ENCODE measurements around the gene TMEM186.
"Not testable (repeated sequence)": the region's sequence is repeated elsewhere in the genome, so short reads cannot be mapped to it uniquely, and the experiment has no call there.

TMEM186 gene

DNA sequence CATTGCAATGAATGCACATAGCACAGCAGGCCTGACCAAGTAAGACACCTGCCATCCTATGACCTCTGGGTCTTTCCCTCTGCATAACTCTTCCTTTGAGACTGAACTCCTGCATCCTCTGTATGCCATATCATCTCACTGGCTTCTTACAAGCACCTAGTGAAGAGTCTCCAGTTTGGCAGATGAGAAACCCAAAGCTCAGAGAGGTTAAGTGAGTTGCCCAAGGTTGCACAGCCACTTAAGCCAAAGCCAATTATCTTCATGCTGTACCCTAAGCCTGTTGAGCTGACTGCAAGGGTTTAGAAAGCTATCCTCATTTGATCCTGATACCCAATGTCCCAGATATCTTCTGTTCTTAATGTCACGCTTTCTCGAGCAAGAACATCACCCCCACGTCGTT is 35.2 kb downstream of the TMEM186 start:
- Histone ChIP-seq H3K27ac (ENCODE audit: low read depth, low read length) (no peak overlapping the region), H3K9me3 (ENCODE audit: control insufficient read depth in 1 of 2, low read length in 2 of 2) (no peaks in the 10 kb centered on the region), H3K9ac (ENCODE audit: low read depth in 1 of 2, low read length in 2 of 2) (no peak overlapping the region), H3K36me3 (ENCODE audit: control insufficient read depth in 1 of 2, insufficient read depth in 2 of 2, low read length in 2 of 2) (peaks cover 13 to 22% of the 10 kb centered on the region in 2 donors), H3K4me1 (ENCODE audit: control insufficient read depth in 1 of 2, insufficient read depth in 2 of 2, low read length in 2 of 2) (no peaks in the 10 kb centered on the region), H3K27me3 (ENCODE audit: control insufficient read depth in 1 of 2, insufficient read depth in 2 of 2, low read length in 2 of 2) (no peaks in the 10 kb centered on the region), H3K4me3 (ENCODE audit: low read depth in 1 of 2, low read length in 2 of 2) (no peak overlapping the region)

DNA sequence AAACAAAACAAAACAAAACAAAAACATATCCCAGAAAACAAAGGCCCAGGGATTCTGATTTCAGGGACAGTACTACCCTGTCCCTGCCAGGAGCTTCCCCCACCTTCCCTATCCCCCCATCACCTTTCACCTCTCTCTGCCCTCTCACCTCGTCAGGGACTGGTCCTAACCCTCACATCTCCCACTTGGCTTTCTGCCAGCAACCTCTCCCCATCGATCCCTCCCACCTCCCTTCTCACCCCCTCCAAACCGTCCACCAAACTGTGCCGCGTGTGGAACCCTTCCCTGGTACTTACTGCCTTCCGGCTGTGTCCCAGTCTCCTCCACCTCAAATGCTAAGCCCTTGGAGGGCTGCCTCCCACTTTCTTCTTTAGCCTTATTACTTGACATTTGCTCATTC is 36.4 kb downstream of the TMEM186 start:
- Histone ChIP-seq H3K27me3 (ENCODE audit: control insufficient read depth in 1 of 2, insufficient read depth in 2 of 2, low read length in 2 of 2) (no peaks in the 10 kb centered on the region), H3K4me1 (ENCODE audit: control insufficient read depth in 1 of 2, insufficient read depth in 2 of 2, low read length in 2 of 2) (no peaks in the 10 kb centered on the region), H3K9me3 (ENCODE audit: control insufficient read depth in 1 of 2, low read length in 2 of 2) (no peaks in the 10 kb centered on the region), H3K4me3 (ENCODE audit: low read depth in 1 of 2, low read length in 2 of 2) (no peak overlapping the region), H3K36me3 (ENCODE audit: control insufficient read depth in 1 of 2, insufficient read depth in 2 of 2, low read length in 2 of 2) (peaks cover 19 to 20% of the 10 kb centered on the region in 2 donors), H3K9ac (ENCODE audit: low read depth in 1 of 2, low read length in 2 of 2) (no peak overlapping the region), H3K27ac (ENCODE audit: low read depth, low read length) (no peak overlapping the region)

DNA sequence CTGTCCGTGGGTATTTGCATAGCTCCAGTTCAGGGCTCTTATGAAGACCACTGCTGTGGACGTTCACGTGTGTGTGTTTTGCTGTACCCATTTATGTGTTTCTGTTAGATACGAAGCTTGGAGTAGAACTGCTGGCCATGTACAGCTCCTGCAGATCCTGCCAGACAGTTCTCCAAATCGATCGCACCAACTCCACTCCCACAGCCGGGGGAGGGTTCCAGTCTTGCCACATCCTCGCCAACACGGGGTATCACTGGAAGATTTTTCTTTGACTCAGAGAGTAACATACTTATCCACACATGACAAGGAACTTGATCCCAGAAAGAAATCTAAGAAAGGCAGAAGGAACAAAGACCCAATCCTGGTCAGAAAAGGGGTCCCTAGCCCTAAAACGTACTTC is 37.4 kb downstream of the TMEM186 start:
- Histone ChIP-seq H3K27me3 (ENCODE audit: control insufficient read depth in 1 of 2, insufficient read depth in 2 of 2, low read length in 2 of 2) (no peaks in the 10 kb centered on the region), H3K36me3 (ENCODE audit: control insufficient read depth in 1 of 2, insufficient read depth in 2 of 2, low read length in 2 of 2) (peaks cover 16 to 19% of the 10 kb centered on the region in 2 donors), H3K4me3 (ENCODE audit: low read depth in 1 of 2, low read length in 2 of 2) (no peak overlapping the region), H3K9me3 (ENCODE audit: control insufficient read depth in 1 of 2, low read length in 2 of 2) (no peaks in the 10 kb centered on the region), H3K27ac (ENCODE audit: low read depth, low read length) (no peak overlapping the region), H3K9ac (ENCODE audit: low read depth in 1 of 2, low read length in 2 of 2) (no peak overlapping the region), H3K4me1 (ENCODE audit: control insufficient read depth in 1 of 2, insufficient read depth in 2 of 2, low read length in 2 of 2) (no peaks in the 10 kb centered on the region)

DNA sequence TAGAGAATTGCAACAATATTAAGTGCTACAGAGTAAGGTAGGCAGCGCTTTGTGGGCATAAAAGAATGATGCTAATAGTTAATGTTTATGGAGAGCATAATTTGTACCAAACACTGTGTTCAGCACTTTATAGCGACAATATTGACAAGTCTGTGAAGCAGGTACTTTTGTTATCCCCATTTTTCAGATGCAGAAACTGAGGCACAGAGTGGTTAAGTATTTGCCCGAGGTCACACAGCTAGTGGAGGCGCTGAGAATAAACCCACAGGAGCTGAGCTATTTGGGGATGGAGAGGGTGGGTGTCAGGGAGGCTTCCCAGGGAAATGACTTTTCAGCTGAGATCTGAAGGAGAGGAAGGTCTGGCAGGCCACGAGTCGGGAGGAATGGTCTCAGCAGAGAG is 39.4 kb downstream of the TMEM186 start:
- H3K9ac ChIP-seq (ENCODE audit: low read depth in 1 of 2, low read length in 2 of 2): no peak overlapping the region

DNA sequence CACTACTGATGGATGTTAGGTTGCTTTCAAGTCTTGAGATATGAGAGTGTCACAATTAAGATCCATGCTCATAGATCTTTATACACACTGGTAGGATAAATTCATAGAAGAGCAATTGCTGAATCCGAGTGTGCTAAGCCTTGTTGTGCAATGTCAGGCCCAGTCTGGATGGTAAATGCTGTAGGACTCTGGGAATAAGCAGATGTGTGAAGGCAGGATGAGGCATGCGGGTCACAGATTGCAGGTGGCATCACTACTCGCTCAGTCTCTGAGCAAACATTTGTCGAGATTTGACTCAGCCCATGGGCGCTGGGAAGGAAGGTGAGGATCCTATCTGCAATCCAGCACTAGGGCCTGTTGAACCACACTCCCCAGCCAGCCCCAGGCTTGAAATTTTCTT is 40.7 kb downstream of the TMEM186 start:
- Histone ChIP-seq H3K27me3 (ENCODE audit: control insufficient read depth in 1 of 2, insufficient read depth in 2 of 2, low read length in 2 of 2) (no peaks in the 10 kb centered on the region), H3K9me3 (ENCODE audit: control insufficient read depth in 1 of 2, low read length in 2 of 2) (no peaks in the 10 kb centered on the region), H3K9ac (ENCODE audit: low read depth in 1 of 2, low read length in 2 of 2) (no peak overlapping the region), H3K36me3 (ENCODE audit: control insufficient read depth in 1 of 2, insufficient read depth in 2 of 2, low read length in 2 of 2) (peaks cover 9 to 19% of the 10 kb centered on the region in 2 donors), H3K4me3 (ENCODE audit: low read depth in 1 of 2, low read length in 2 of 2) (no peak overlapping the region), H3K4me1 (ENCODE audit: control insufficient read depth in 1 of 2, insufficient read depth in 2 of 2, low read length in 2 of 2) (peaks cover 10 to 15% of the 10 kb centered on the region in 2 donors), H3K27ac (ENCODE audit: low read depth, low read length) (no peak overlapping the region)

More for the DNA sequence above, 39.4 kb downstream of the TMEM186 start:
- H3K27me3 ChIP-seq (ENCODE audit: control insufficient read depth in 1 of 2, insufficient read depth in 2 of 2, low read length in 2 of 2): no peaks in the 10 kb centered on the region
- H3K27ac ChIP-seq (ENCODE audit: low read depth, low read length): no peak overlapping the region
- peaks cover 0 to 4% of the 10 kb centered on the region in 2 donors for H3K4me1 ChIP-seq (ENCODE audit: control insufficient read depth in 1 of 2, insufficient read depth in 2 of 2, low read length in 2 of 2)
- H3K9me3 ChIP-seq (ENCODE audit: control insufficient read depth in 1 of 2, low read length in 2 of 2): no peaks in the 10 kb centered on the region
- no peak overlapping the region for H3K4me3 ChIP-seq (ENCODE audit: low read depth in 1 of 2, low read length in 2 of 2)
- H3K36me3 ChIP-seq (ENCODE audit: control insufficient read depth in 1 of 2, insufficient read depth in 2 of 2, low read length in 2 of 2): peaks cover 9 to 19% of the 10 kb centered on the region in 2 donors

DNA sequence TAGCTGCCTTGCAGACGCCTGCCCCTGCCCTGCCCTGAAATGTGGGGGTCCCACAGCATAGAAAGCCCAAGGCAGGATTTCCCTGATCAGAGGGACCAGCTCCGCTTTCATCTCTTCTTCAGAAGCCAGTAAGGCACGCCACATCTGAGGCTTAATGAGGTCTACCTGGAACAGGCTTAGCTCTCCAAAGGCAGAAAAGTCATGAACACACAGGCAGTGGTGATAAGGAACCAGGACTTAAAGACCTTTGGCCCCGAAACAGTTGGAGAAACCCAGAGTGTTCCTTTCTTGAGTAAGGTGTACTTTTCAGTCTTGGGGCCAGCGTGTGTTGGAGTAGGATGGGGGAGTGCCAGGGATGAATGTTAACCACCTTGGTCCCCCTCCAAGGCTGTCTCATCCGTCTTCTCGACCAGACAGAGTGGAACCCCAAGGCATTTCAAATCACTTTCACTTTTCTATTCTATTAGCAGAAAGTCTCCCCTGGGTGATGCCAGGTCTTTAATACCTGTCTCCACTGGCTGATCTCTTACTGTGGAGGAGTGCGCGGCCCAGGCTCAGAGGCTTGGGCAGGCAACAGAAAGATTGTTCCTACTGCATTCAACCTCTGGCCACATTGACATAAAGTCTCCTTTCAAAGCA is 43.9 kb downstream of the TMEM186 start:
- Histone ChIP-seq H3K9me3 (ENCODE audit: control insufficient read depth in 1 of 2, low read length in 2 of 2) (no peaks in the 10 kb centered on the region), H3K4me1 (ENCODE audit: control insufficient read depth in 1 of 2, insufficient read depth in 2 of 2, low read length in 2 of 2) (peaks cover 16 to 20% of the 10 kb centered on the region in 2 donors), H3K4me3 (ENCODE audit: low read depth in 1 of 2, low read length in 2 of 2) (no peak overlapping the region), H3K27me3 (ENCODE audit: control insufficient read depth in 1 of 2, insufficient read depth in 2 of 2, low read length in 2 of 2) (no peaks in the 10 kb centered on the region), H3K27ac (ENCODE audit: low read depth, low read length) (no peak overlapping the region), H3K36me3 (ENCODE audit: control insufficient read depth in 1 of 2, insufficient read depth in 2 of 2, low read length in 2 of 2) (peaks cover 9 to 13% of the 10 kb centered on the region in 2 donors), H3K9ac (ENCODE audit: low read depth in 1 of 2, low read length in 2 of 2) (no peak overlapping the region)

DNA sequence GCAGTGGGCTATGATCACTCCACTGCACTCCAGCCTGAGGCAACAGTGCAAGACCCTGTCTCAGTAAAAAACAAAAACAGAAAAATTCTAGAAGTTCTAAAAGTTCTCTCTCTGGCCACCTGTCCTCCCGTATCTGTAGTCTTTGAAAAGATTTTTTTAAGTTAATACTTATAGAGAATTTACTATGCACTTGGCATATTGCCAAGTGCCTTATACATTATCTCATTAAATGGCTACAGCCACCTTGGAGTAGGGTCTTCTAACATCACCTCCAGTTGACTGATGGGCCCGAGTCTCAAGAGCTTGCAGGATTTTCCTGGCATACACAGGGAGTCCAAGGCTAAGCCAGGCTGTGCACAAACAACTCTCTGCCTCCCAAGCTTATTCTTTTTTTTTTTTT is 44.7 kb downstream of the TMEM186 start:
- Histone ChIP-seq H3K36me3 (ENCODE audit: control insufficient read depth in 1 of 2, insufficient read depth in 2 of 2, low read length in 2 of 2) (peaks cover 3 to 9% of the 10 kb centered on the region in 2 donors), H3K9ac (ENCODE audit: low read depth in 1 of 2, low read length in 2 of 2) (no peak overlapping the region), H3K4me3 (ENCODE audit: low read depth in 1 of 2, low read length in 2 of 2) (no peak overlapping the region), H3K27ac (ENCODE audit: low read depth, low read length) (no peak overlapping the region), H3K27me3 (ENCODE audit: control insufficient read depth in 1 of 2, insufficient read depth in 2 of 2, low read length in 2 of 2) (no peaks in the 10 kb centered on the region), H3K9me3 (ENCODE audit: control insufficient read depth in 1 of 2, low read length in 2 of 2) (no peaks in the 10 kb centered on the region), H3K4me1 (ENCODE audit: control insufficient read depth in 1 of 2, insufficient read depth in 2 of 2, low read length in 2 of 2) (peaks cover 16 to 20% of the 10 kb centered on the region in 2 donors)

DNA sequence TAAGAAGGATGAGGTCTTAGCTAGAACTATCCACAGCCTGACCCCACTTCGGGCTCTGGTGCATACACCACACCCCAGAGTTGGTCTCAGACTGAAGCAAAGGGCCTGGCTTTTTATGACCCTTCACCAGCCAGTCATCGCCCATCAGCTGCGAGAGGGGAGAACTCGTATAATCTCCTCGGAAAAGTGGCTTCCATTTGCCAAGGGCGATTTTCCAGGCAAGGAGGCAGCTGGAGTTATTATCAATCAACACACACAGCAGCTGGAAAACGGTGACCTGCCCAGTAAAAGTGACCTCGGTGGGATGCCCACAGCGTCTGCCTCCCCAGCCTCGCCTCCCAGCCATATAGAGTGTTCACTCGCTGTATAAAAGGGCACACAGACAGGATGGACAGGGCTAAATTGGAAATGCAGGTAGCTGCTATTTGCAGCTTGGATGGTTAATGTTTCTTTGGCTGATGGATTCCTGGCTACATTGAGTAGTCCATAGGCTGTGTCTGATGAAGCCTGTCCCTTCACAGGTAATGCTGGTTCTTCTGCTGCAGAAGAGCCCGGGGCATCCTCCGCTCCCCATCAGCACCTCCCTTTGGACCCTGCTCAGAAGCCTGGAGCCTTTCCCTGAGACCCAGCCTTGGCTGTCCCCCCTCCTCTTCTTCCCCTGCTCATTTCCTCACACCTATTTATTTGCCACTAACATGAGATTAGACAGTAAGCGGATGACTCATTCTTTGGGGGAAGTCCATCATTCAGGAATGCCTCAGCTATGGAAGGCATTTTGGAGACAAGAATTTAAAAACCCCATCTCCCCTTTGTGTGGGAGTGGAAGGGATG is 45.7 kb downstream of the TMEM186 start:
- Histone ChIP-seq H3K9me3 (ENCODE audit: control insufficient read depth in 1 of 2, low read length in 2 of 2) (no peaks in the 10 kb centered on the region), H3K9ac (ENCODE audit: low read depth in 1 of 2, low read length in 2 of 2) (no peak overlapping the region), H3K27me3 (ENCODE audit: control insufficient read depth in 1 of 2, insufficient read depth in 2 of 2, low read length in 2 of 2) (no peaks in the 10 kb centered on the region), H3K36me3 (ENCODE audit: control insufficient read depth in 1 of 2, insufficient read depth in 2 of 2, low read length in 2 of 2) (peaks cover 3% of the 10 kb centered on the region in 2 donors), H3K4me1 (ENCODE audit: control insufficient read depth in 1 of 2, insufficient read depth in 2 of 2, low read length in 2 of 2) (peaks cover 16 to 20% of the 10 kb centered on the region in 2 donors), H3K4me3 (ENCODE audit: low read depth in 1 of 2, low read length in 2 of 2) (no peak overlapping the region), H3K27ac (ENCODE audit: low read depth, low read length) (no peak overlapping the region)

DNA sequence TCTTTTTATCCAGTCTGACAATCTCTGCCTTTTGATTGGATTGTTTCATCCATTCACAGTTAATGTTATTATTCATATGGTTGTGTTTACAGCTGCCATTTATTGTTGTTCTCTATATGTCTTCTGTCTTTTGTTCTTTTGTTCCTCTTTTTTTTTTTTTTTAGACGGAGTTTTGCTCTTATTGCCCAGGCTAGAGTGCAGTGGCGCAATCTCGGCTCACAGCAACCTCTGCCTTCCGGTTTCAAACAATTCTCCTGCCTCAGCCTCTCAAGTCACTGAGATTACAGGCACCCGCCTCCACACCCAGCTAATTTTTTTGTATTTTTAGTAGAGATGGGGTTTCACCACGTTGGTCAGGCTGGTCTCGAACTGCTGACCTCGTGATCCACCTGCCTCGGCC is 48.5 kb downstream of the TMEM186 start:
- H3K9ac ChIP-seq (ENCODE audit: low read depth in 1 of 2, low read length in 2 of 2): not testable (repeated sequence)
- H3K4me1 ChIP-seq (ENCODE audit: control insufficient read depth in 1 of 2, insufficient read depth in 2 of 2, low read length in 2 of 2): peaks cover 16 to 20% of the 10 kb centered on the region in 2 donors

More for the DNA sequence above, 48.5 kb downstream of the TMEM186 start:
- H3K27me3 ChIP-seq (ENCODE audit: control insufficient read depth in 1 of 2, insufficient read depth in 2 of 2, low read length in 2 of 2); H3K36me3 ChIP-seq (ENCODE audit: control insufficient read depth in 1 of 2, insufficient read depth in 2 of 2, low read length in 2 of 2); H3K27ac ChIP-seq (ENCODE audit: low read depth, low read length); H3K9me3 ChIP-seq (ENCODE audit: control insufficient read depth in 1 of 2, low read length in 2 of 2); H3K4me3 ChIP-seq (ENCODE audit: low read depth in 1 of 2, low read length in 2 of 2): not testable (repeated sequence)

Measured in duodenal mucosa (tissue), 2 donors.